H1 (cell line): ENCODE data around the gene ZCRB1. TPM values are rescaled to one million over a fixed set of nuclear protein-coding genes. Genes with fewer than 3 reads are reported as not detected.

Source experiments
- CTCF ChIA-PET: fragments of 300-600 bp; sonication (Branson Sonifier 250); formaldehyde crosslinking; loops from one replicate; lab custom pipeline; 2021; ENCODE audit not compliant: partially characterized antibody; lab: Charles Lee
- POLR2A ChIA-PET: fragments of 300-600 bp; sonication (Branson Sonifier 250); formaldehyde crosslinking; loops from one replicate; lab custom pipeline; 2021; ENCODE audit warnings: inconsistent platforms; ENCODE audit not compliant: partially characterized antibody; lab: Charles Lee
- DNase-seq, 2 experiments: peaks; one replicate each; pipeline versions ENCODE4 v3.0.0 to v3.0.0-alpha.2; 2010 to 2022; ENCODE audit warnings: low spot score in 2 of 2, low read depth in 1 of 2, mixed read lengths in 1 of 2
- FAIRE-seq: peaks from 2 replicates; lab custom pipeline; 2011; peaks lifted over from hg19 to GRCh38; lab: Jason Lieb, UNC
- H2AFZ ChIP-seq: 2 replicates; pipeline ENCODE4 v1.8.1; 2012; ENCODE audit warnings: low read length, inconsistent platforms
- H2AK5ac ChIP-seq: 2 replicates; pipeline ENCODE4 v1.6.1; 2013; ENCODE audit warnings: low read depth, low read length
- H2BK120ac ChIP-seq: replicated peaks from 2 replicates; pipeline ENCODE3; 2013; ENCODE audit warnings: low read depth, low read length, inconsistent platforms
- H2BK12ac ChIP-seq: 2 replicates; pipeline ENCODE4 v1.6.1; 2013; ENCODE audit warnings: low read depth, low read length
- H2BK15ac ChIP-seq: 2 replicates; pipeline ENCODE4 v1.6.1; 2013; ENCODE audit warnings: low read length
- H2BK20ac ChIP-seq: 2 replicates; pipeline ENCODE4 v1.6.1; 2013; ENCODE audit warnings: low read length
- H2BK5ac ChIP-seq: 2 replicates; pipeline ENCODE4 v1.6.1; 2013; ENCODE audit warnings: low read depth, low read length
- H3K14ac ChIP-seq: 2 replicates; pipeline ENCODE4 v1.6.1; 2013; ENCODE audit warnings: inconsistent platforms; ENCODE audit not compliant: insufficient read length
- H3K18ac ChIP-seq: 2 replicates; pipeline ENCODE4 v1.6.1; 2013; ENCODE audit warnings: low read length; ENCODE audit errors: extremely low read depth
- H3K23ac ChIP-seq: 2 replicates; pipeline ENCODE4 v1.6.1; 2013; ENCODE audit warnings: inconsistent platforms; ENCODE audit not compliant: insufficient read length
- H3K23me2 ChIP-seq: 2 replicates; pipeline ENCODE4 v1.6.1; 2013; ENCODE audit warnings: low read depth, low read length
- H3K27ac ChIP-seq: 2 replicates; pipeline ENCODE4 v1.6.1; 2011; ENCODE audit warnings: low read depth, low read length, inconsistent platforms
- H3K27me3 ChIP-seq, 4 experiments: replicated peaks in 1 of 4; 1 replicate in 1 of 4; 2 replicates in 3 of 4; pipeline versions ENCODE4 v1.6.1 to v1.8.1; 2011 to 2013; ENCODE audit warnings: low read length in 3 of 4, mild to moderate bottlenecking in 3 of 4, inconsistent platforms in 2 of 4, mixed read lengths in 2 of 4, moderate library complexity in 1 of 4; ENCODE audit not compliant: control insufficient read depth in 3 of 4, insufficient read depth in 3 of 4; ENCODE audit errors: extremely low read depth in 1 of 4
- H3K36me3 ChIP-seq, 4 experiments: 2 replicates each; pipeline versions ENCODE4 v1.6.1 to v1.8.1; 2011 to 2013; ENCODE audit warnings: mild to moderate bottlenecking in 4 of 4, low read length in 3 of 4, moderate library complexity in 2 of 4, control low read depth in 1 of 4, inconsistent platforms in 1 of 4; ENCODE audit not compliant: insufficient read depth in 4 of 4, control insufficient read depth in 2 of 4
- H3K4ac ChIP-seq: replicated peaks from 2 replicates; pipeline ENCODE3; 2013; ENCODE audit warnings: low read length, low read depth, mixed read lengths, inconsistent platforms; ENCODE audit not compliant: insufficient read length
- H3K4me1 ChIP-seq, 4 experiments: replicated peaks in 1 of 4; 1 replicate in 1 of 4; 2 replicates in 3 of 4; pipeline versions ENCODE4 v1.6.1 to v1.8.1; 2011 to 2013; ENCODE audit warnings: low read length in 3 of 4, inconsistent platforms in 2 of 4, mixed read lengths in 1 of 4; ENCODE audit not compliant: insufficient read depth in 4 of 4, control insufficient read depth in 3 of 4
- H3K4me2 ChIP-seq, 2 experiments: 2 replicates each; pipeline versions ENCODE4 v1.6.1 to v1.8.1; 2011 to 2013; ENCODE audit warnings: low read depth in 2 of 2, low read length in 2 of 2, control low read depth in 1 of 2, inconsistent platforms in 1 of 2, mild to moderate bottlenecking in 1 of 2; ENCODE audit not compliant: insufficient read depth in 1 of 2
- H3K4me3 ChIP-seq, 4 experiments: fragments of 200-600, 300-600 bp in 1 of 4; sonication (generic), shearing (Covaris generic), sonication (Bioruptor Twin) in 1 of 4; 2 replicates each; pipeline versions ENCODE4 v1.5.1 to v1.8.1; 2011 to 2016; ENCODE audit warnings: low read length in 4 of 4, low read depth in 3 of 4, control low read depth in 2 of 4, inconsistent platforms in 2 of 4, mild to moderate bottlenecking in 2 of 4, mixed read lengths in 1 of 4, moderate library complexity in 1 of 4; ENCODE audit not compliant: insufficient read depth in 2 of 4; ENCODE audit errors: extremely low read depth in 1 of 4
- H3K56ac ChIP-seq: replicated peaks from 2 replicates; pipeline ENCODE3; 2013; ENCODE audit warnings: low read depth, mild to moderate bottlenecking, mixed read lengths, low read length, inconsistent platforms; ENCODE audit not compliant: insufficient read length
- H3K79me1 ChIP-seq: 2 replicates; pipeline ENCODE4 v1.6.1; 2013; ENCODE audit warnings: low read depth, low read length, control low read depth
- H3K79me2 ChIP-seq, 2 experiments: 2 replicates each; pipeline versions ENCODE4 v1.6.1 to v1.8.1; 2012 to 2013; ENCODE audit warnings: low read length in 2 of 2, mild to moderate bottlenecking in 2 of 2, inconsistent platforms in 1 of 2; ENCODE audit not compliant: insufficient read depth in 2 of 2, control insufficient read depth in 1 of 2
- H3K9ac ChIP-seq, 4 experiments: replicated peaks in 1 of 4; 1 replicate in 1 of 4; 2 replicates in 3 of 4; pipeline versions ENCODE4 v1.6.1 to v1.8.1; 2011 to 2013; ENCODE audit warnings: low read depth in 3 of 4, low read length in 3 of 4, control low read depth in 2 of 4, mild to moderate bottlenecking in 2 of 4, moderate library complexity in 2 of 4, inconsistent platforms in 1 of 4; ENCODE audit errors: extremely low read depth in 1 of 4
- H3K9me3 ChIP-seq, 2 experiments: 2 replicates each; pipeline versions ENCODE4 v1.6.1 to v1.8.1; 2012 to 2013; ENCODE audit warnings: mild to moderate bottlenecking in 2 of 2, moderate library complexity in 2 of 2, control low read depth in 1 of 2, inconsistent platforms in 1 of 2, low read depth in 1 of 2, low read length in 1 of 2, mixed read lengths in 1 of 2; ENCODE audit not compliant: insufficient read depth in 2 of 2
- H4K20me1 ChIP-seq, 2 experiments: replicated peaks in 1 of 2; 2 replicates each; pipeline versions ENCODE3 to v1.8.1; 2011 to 2013; ENCODE audit warnings: inconsistent platforms in 2 of 2, low read length in 2 of 2, mild to moderate bottlenecking in 1 of 2; ENCODE audit not compliant: insufficient read depth in 2 of 2, control insufficient read depth in 1 of 2
- H4K5ac ChIP-seq: 2 replicates; pipeline ENCODE4 v1.6.1; 2013; ENCODE audit warnings: low read length, low read depth, mixed read lengths, inconsistent platforms; ENCODE audit not compliant: insufficient read length
- H4K8ac ChIP-seq: 2 replicates; pipeline ENCODE4 v1.8.0; 2013; ENCODE audit warnings: mild to moderate bottlenecking, moderate library complexity, low read length, inconsistent platforms; ENCODE audit not compliant: insufficient read depth; ENCODE audit errors: extremely low read depth
- H4K91ac ChIP-seq: replicated peaks from 2 replicates; pipeline ENCODE3; 2013; ENCODE audit warnings: low read length, mixed read lengths, inconsistent platforms; ENCODE audit not compliant: insufficient read length
- BACH1 ChIP-seq: IDR thresholded peaks from 2 replicates; pipeline ENCODE4 v1.6.1; 2012; ENCODE audit warnings: low read length, improper control_type of control experiment
- CBX8 ChIP-seq: fragments of 300-800, 300-1000 bp; sonication (generic); IDR thresholded peaks from 2 replicates; pipeline ENCODE4 v1.7.1; 2016; ENCODE audit warnings: low read depth, low read length, borderline replicate concordance
- CTCF ChIP-seq, 3 experiments: IDR thresholded peaks; 1 replicate in 2 of 3; 2 replicates in 1 of 3; pipeline versions ENCODE4 v1.5.1 to v1.6.1; 2011; ENCODE audit warnings: low read length in 3 of 3, mild to moderate bottlenecking in 3 of 3, inconsistent platforms in 2 of 3, low read depth in 1 of 3, moderate library complexity in 1 of 3; ENCODE audit not compliant: insufficient read depth in 1 of 3; ENCODE audit errors: control extremely low read depth in 1 of 3
- EGR1 ChIP-seq: IDR thresholded peaks from 2 replicates; pipeline ENCODE4 v1.6.1; 2011; ENCODE audit warnings: low read depth, low read length, borderline replicate concordance
- EP300 ChIP-seq, 2 experiments: IDR thresholded peaks; 1 replicate in 1 of 2; 2 replicates in 1 of 2; pipeline ENCODE4 v1.6.1; 2011 to 2012; ENCODE audit warnings: low read depth in 2 of 2, low read length in 2 of 2, mild to moderate bottlenecking in 2 of 2, borderline replicate concordance in 1 of 2, inconsistent platforms in 1 of 2, moderate library complexity in 1 of 2
- GABPA ChIP-seq: IDR thresholded peaks from 2 replicates; pipeline ENCODE4 v1.6.1; 2011; ENCODE audit warnings: mild to moderate bottlenecking, low read length, moderate library complexity, borderline replicate concordance; ENCODE audit not compliant: insufficient read depth
- POLR2A ChIP-seq, 2 experiments: IDR thresholded peaks; 1 replicate in 1 of 2; 2 replicates in 1 of 2; pipeline ENCODE4 v1.6.1; 2011; ENCODE audit warnings: low read depth in 2 of 2, low read length in 2 of 2, mild to moderate bottlenecking in 2 of 2; ENCODE audit errors: control extremely low read depth in 1 of 2
- RXRA ChIP-seq: IDR thresholded peaks from 2 replicates; pipeline ENCODE4 v1.6.1; 2011; ENCODE audit warnings: low read depth, mild to moderate bottlenecking, low read length, moderate library complexity; ENCODE audit not compliant: insufficient read depth
- SIN3A ChIP-seq, 2 experiments: IDR thresholded peaks in 1 of 2; conservative IDR thresholded peaks in 1 of 2; 2 replicates each; pipeline ENCODE4 v1.6.1; 2011 to 2012; ENCODE audit warnings: low read length in 2 of 2, improper control_type of control experiment in 1 of 2, low read depth in 1 of 2, mild to moderate bottlenecking in 1 of 2
- SP2 ChIP-seq: IDR thresholded peaks from 2 replicates; pipeline ENCODE4 v1.6.1; 2012; ENCODE audit warnings: mild to moderate bottlenecking, low read length, inconsistent platforms
- WGBS, 2 experiments: shearing (Covaris generic) in 1 of 2; methylation state at CpG; one replicate each; pipeline versions ENCODE4 v1.1.6 to v1.1.7; 2013 to 2015; ENCODE audit warnings: low lambda C conversion rate in 2 of 2, mixed read lengths in 2 of 2, inconsistent platforms in 1 of 2, low coverage in 1 of 2, missing lambda C conversion rate in 1 of 2; ENCODE audit not compliant: insufficient replicate concordance in 2 of 2, insufficient coverage in 1 of 2, insufficient read length in 1 of 2; ENCODE audit errors: extremely low coverage in 1 of 2, missing lambda C conversion rate in 1 of 2; 5-methylcytosine and 5-hydroxymethylcytosine counted together
- polyA plus RNA-seq, 7 experiments: library from polyadenylated mRNA; depleted of rRNA in 3 of 7; stranded (reverse) in 5 of 7; unstranded in 2 of 7; fragments of >200 nt in 5 of 7; fragments of 200-250 nt in 2 of 7; gene quantifications; 1 replicate in 5 of 7; 2 replicates in 1 of 7; 4 replicates in 1 of 7; pipeline versions ENCODE4 v1.2.1 to v1.2.3, GENCODE V29; 2011 to 2013; ENCODE audit warnings: missing spikeins in 2 of 7, mixed read lengths in 2 of 7
- total RNA-seq: library from RNA; stranded (reverse); fragmentation: NEBNext Ultra II Directional; extraction: Animal tissue kit (Norgen Biotek cat#: 25700); gene quantifications from 2 replicates; pipeline ENCODE4 v1.2.1, GENCODE V29; 2021

Gene ZCRB1
- total and polyA plus RNA-seq, 2 of the 8 experiments (the other 6 are each of a cell fraction or from before 2014, with no cell fraction given): 22.0 to 52.5 TPM

GRCh38 chr12:42267413-42268190, 58.3 kb downstream of the ZCRB1 start:
- Histone ChIP-seq H2BK15ac (no peak overlapping the region), H3K9me3 (no peaks in the 10 kb centered on the region), H4K20me1 (no peaks in the 10 kb centered on the region), H3K4ac (no peak overlapping the region), H3K23me2 (no peaks in the 10 kb centered on the region), H3K18ac (no peak overlapping the region), H3K9ac (no peak overlapping the region; a peak in 1 of 7 replicates), H2BK120ac (no peak overlapping the region), H2BK12ac (no peak overlapping the region), H3K79me1 (no peaks in the 10 kb centered on the region), H3K4me1 (no peaks in the 10 kb centered on the region; a peak in 1 of 7 replicates), H3K36me3 (no peaks in the 10 kb centered on the region), H3K56ac (no peak overlapping the region), H3K27me3 (no peaks in the 10 kb centered on the region), H3K23ac (no peak overlapping the region), H2AK5ac (no peak overlapping the region), H2AFZ (no peak overlapping the region), H3K4me3 (no peak overlapping the region), H3K79me2 (no peaks in the 10 kb centered on the region), H3K14ac (no peak overlapping the region), H4K91ac (no peak overlapping the region), H3K4me2 (no peak overlapping the region), H2BK5ac (no peak overlapping the region), H4K8ac (0 out of 2 replicates have a peak overlapping the region, but pooled peaks have one; percentile 25), H2BK20ac (no peak overlapping the region), H4K5ac (no peak overlapping the region), H3K27ac (no peak overlapping the region)
- DNase-seq (no peak), FAIRE-seq (no peak)
- 89% methylated on average over 14 of the region's 15 CpGs; no CpG with 5 or more reads in 1 of the 2 experiments for WGBS, 2 experiments
- POLR2A ChIA-PET: no interaction called here
- CTCF ChIA-PET: interaction anchor here (1.1 kb wide), 1 partner anchor 27 kb away, joined by 3 read pairs; no protein-coding TSS in a partner anchor
- no peak for TF ChIP-seq CTCF (IDR thresholded peaks at IDR 0.05; ENCODE audit: control extremely low read depth in 1 of 3, insufficient read depth in 1 of 3, low read depth in 1 of 3, low read length in 3 of 3)
- TF ChIP-seq SIN3A (conservative IDR thresholded peaks at IDR 0.05 in 1 of 2, IDR thresholded peaks at IDR 0.05 in 1 of 2; ENCODE audit: low read depth in 1 of 2, low read length in 2 of 2): no peak
- no peak for TF ChIP-seq POLR2A (IDR thresholded peaks at IDR 0.05; ENCODE audit: control extremely low read depth in 1 of 2, low read depth in 2 of 2, low read length in 2 of 2)
- no peak for TF ChIP-seq GABPA
- TF ChIP-seq SP2: no peak
- TF ChIP-seq EP300 (IDR thresholded peaks at IDR 0.05; ENCODE audit: borderline replicate concordance in 1 of 2, low read depth in 2 of 2, low read length in 2 of 2): no peak
- TF ChIP-seq RXRA: no peak
- no peak for TF ChIP-seq EGR1
- TF ChIP-seq CBX8: no peak
- TF ChIP-seq BACH1: no peak
